ENCODE results near the gene INTS1.

Gene INTS1

GRCh38 chr7:1503816-1504775 is at the start of gene INTS1:
Gene INTS1 (minus strand): TSS chr7:1504389. CDS start chr7:1503960, 429 bp downstream.
- peak; percentile 94 for DNase-seq

- no peak for DNase-seq
These were observed 49.5 kb upstream of the INTS1 start for GRCh38 chr7:1553512-1554210.

DNA sequence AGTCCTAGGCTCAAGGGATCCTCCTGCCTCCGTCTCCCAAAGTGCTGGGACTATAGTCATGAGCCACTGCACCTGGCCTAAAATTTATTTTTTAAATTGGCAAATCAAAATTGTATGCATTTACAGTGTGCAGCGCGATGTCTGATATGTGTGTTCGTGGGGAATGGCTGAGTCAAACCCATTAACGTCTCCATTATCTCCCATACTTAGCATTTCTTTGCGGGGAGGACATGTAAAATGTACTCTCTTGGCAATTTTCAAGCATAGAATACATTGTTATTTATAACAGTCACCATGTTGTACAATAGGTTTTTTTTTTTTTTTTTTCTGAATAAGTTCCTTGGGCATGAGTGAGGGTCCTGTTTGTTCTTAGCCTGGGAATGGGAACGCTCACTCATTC is 48.0 kb upstream of the INTS1 start:
- no peak for DNase-seq

DNA sequence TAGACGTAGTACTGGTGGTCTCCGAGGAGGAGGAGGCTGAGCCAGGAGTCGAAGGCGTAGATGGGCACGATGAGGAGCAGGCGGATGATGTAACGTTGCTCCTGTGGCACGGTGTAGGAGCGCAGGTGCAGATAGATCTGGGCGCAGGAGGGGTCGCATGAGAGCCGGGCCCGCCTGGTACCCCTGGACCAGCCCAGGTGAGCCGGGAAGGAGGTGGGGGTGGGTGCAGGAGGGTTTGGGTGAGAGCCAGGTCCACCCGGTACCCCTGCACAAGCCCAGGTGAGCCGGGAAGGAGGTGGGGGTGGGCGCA is 46.6 kb upstream of the INTS1 start:
- no peak for DNase-seq

GRCh38 chr7:1550005-1550845 is 46.0 kb upstream of the INTS1 start:
- DNase-seq = no peak

DNA sequence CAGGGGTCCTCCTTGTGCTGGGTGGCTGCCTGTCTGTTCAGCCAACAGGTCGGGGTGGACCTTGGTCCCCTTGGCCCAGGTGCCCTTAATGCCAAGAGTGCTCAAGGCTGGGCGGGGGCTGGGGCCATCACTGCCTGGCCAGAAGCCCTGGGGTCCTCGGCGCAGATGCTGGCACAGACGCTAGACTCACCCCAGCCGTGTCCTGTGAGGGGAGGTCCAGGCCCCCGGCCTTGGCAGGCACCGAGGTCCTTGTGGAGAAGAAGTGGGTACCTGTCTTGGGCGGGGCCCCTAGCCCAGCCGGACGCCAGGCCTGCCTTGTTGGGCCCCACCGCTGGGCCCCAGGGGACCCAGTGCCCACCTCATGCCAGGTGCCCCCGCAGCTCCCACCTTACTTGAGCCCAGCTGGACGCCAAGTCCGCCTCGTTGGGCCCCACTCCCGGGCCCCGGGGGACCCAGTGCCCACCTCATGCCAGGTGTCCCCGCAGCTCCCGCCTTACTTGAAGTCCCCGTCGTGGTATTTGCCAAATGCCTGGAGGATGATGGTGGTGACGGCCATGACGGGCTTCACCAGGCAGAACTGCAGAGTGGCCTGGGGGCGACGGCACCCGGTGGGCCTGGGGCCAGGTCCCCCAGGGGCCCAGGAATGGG is 45.3 kb upstream of the INTS1 start:
- no peak for DNase-seq

- no peak for DNase-seq
These were observed 44.8 kb upstream of the INTS1 start for GRCh38 chr7:1548944-1549343.

DNA sequence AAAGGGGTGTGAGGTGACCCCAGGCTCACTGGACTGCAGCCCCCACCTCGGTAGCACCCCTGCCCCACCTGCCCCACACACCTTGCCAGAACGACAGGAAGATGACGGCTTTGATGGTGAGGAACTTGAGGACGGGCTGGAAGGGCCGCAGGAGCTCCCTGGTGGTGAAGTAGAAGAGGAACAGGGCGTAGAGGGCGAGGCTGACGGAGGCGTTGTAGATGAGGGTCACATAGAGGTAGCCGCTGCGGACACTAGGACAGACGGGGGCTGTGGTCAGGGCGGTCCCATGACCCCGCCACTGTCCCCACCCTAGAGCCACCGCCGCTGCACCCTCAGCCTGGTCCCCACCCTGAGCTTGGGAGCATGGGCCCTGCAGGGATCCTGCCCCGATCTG is 44.2 kb upstream of the INTS1 start:
- no peak for DNase-seq

DNA sequence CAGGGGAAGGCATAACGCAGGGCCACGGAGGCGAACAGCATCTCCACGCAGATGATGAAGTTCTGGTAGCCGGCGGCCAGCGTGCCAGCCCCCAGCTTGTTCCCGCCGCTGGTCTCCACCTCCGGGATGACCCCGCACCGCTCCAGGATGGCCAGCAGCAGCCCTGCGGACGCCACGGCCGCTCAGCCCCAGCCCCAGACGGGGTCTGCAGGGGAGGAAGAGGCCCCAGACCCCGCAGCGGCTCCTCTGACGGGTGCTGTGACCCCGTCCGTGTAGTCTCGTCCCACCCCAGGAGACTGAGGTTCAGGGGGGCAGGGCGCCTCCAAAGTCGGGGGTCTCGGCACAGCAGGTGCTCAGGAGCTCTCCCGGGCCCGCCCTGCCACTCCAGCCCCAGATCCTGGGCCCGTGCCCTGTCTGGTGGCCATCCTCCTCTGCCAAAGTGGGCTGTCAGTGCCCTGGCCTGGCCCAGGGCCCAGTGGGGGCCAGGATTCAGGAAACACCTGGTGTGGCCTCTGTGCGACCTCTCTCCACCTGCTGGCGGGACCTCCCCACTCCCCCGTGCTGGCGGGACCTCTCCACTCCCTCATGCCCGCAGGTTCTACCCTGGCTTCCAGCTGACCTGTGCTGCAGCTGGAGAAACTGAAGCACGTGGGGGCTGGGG is 43.7 kb upstream of the INTS1 start:
- no peak for DNase-seq

GRCh38 chr7:1546909-1547776 is 43.0 kb upstream of the INTS1 start:
- DNase-seq = no peak

GRCh38 chr7:1546274-1546908 is 42.2 kb upstream of the INTS1 start:
- DNase-seq = no peak

GRCh38 chr7:1545417-1546246 is 41.4 kb upstream of the INTS1 start:
- no peak for DNase-seq

- DNase-seq = no peak
These were observed 40.8 kb upstream of the INTS1 start for GRCh38 chr7:1544896-1545416.

GRCh38 chr7:1544178-1544895 is 40.1 kb upstream of the INTS1 start:
- peak; percentile 48 for DNase-seq

DNA sequence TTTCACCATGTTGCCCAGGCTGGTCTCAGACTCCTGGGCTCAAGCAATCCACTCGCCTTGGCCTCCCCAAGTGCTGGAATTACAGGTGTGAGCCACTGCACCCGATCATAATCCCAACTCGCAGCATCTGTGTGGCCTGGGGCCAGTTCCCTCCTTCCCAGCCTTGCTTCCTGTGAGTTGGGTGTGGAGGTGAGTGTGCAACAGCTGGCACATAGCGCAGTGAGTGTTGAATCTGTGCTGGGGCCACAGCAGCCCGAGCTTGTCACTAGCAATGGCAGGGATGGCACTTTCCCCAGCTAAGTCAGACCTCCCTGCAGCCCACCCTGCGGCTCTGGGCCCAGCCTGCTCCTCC is 39.6 kb upstream of the INTS1 start:
- peak; percentile 21 for DNase-seq

DNA sequence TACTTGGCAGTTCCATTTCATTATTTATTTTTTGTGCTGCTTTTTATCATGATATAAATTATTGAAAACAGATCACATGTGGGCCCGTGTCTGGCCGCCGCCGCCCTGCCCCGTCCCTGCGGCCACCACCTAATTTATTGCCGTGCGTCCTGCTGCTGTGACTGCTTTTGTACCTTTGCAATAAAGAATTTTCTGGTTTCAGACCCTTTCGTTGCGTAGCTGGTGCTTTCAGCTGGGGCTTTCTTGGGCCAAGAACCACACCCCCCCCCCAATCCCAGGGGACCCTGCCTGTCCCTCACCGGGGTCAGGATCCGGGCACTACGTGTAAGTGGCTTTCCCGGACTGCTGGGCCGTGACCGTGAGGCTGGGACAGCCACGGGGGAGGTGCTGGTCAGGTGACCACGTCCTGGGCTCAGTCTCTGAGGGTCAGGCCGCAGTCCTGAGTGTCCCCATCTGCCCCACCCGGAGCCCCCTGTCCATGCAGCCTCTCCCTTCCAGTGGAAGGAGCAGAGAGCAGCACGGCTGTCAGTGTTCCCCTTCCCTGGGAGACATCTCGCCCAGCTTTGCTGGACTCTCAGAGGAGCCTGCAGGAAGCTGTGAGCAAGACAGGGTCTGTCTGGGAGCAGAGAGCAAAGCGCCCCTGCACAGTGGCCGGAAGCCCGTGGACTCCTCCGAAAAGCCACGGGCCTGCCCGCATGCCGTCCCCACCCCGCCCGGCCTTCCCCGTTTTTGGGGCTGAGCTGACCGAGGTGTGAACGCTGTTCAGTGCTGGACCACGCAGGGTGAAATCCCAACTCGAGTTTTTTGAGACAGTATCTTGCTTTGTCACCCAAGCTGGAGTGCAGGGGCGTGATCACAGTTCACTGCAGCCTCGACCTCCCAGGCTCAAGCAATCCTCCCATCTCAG is 38.9 kb upstream of the INTS1 start:
- DNase-seq = peak; percentile 34

GRCh38 chr7:1542329-1542728 is 38.1 kb upstream of the INTS1 start:
- DNase-seq = no peak
